ENCODE measurements around the gene IDI2.

IDI2 gene

DNA sequence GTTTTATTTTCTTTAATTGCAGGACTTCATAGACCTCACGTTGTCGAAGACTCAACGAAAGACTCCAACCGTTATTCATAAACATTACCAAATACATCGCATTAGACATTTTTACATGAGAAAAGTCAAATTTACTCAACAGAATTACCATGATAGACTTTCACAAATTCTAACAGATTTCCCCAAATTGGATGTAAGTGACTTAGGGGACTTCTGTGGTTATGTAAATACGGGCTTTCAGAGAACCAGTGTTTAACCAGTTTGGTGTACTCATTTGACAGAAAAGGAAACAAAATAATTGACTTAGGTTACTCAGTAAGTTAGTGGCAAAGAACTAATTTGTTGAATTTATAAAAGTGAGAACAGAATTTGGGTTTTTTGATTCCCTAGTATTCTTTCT is 33.2 kb downstream of the IDI2 start:
- no peak for ATAC-seq (replicated peaks)
- Mint-ChIP-seq H3K27me3 (no peaks in the 10 kb centered on the region), H3K36me3 (ENCODE audit: insufficient read depth) (peaks cover 73% of the 10 kb centered on the region), H3K4me1 (ENCODE audit: low read depth in 2 of 2) (peaks cover 27 to 37% of the 10 kb centered on the region in 2 donors), H3K9me3 (no peaks in the 10 kb centered on the region), H3K4me3 (no peak overlapping the region), H3K27ac (peak overlapping the region in 1 of 2 donors; percentile 86)
- no peak for DNase-seq

DNA sequence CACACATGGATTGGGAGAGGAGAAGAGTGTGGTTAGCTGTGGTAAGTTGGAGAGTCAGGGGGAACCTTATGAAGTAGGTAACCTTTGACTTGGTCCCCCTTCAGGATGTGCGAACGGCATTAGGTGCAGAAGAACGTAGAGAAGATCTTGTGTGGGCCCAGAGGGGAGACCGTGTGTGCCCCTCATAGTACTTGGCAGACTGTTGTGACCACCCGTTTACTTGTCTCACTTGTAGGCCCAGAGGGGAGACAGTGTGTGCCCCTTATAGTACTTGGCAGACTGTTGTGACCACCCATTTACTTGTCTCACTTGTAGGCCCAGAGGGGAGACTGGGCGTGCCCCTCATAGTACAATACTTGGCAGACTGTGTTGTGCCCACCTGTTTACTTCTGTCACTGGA is 34.9 kb downstream of the IDI2 start:
- H3K27me3 Mint-ChIP-seq, result no peaks in the 10 kb centered on the region
- H3K4me1 Mint-ChIP-seq (ENCODE audit: low read depth in 2 of 2), result peaks cover 34 to 43% of the 10 kb centered on the region in 2 donors
- peak overlapping the region; percentile 35 to 99 for H3K27ac Mint-ChIP-seq
- H3K36me3 Mint-ChIP-seq (ENCODE audit: insufficient read depth), result peaks cover 58% of the 10 kb centered on the region
- H3K9me3 Mint-ChIP-seq, result no peaks in the 10 kb centered on the region
- ATAC-seq (replicated peaks) (no peak), DNase-seq (no peak)
- peak overlapping the region in 1 of 2 donors; percentile 4 for H3K4me3 Mint-ChIP-seq

DNA sequence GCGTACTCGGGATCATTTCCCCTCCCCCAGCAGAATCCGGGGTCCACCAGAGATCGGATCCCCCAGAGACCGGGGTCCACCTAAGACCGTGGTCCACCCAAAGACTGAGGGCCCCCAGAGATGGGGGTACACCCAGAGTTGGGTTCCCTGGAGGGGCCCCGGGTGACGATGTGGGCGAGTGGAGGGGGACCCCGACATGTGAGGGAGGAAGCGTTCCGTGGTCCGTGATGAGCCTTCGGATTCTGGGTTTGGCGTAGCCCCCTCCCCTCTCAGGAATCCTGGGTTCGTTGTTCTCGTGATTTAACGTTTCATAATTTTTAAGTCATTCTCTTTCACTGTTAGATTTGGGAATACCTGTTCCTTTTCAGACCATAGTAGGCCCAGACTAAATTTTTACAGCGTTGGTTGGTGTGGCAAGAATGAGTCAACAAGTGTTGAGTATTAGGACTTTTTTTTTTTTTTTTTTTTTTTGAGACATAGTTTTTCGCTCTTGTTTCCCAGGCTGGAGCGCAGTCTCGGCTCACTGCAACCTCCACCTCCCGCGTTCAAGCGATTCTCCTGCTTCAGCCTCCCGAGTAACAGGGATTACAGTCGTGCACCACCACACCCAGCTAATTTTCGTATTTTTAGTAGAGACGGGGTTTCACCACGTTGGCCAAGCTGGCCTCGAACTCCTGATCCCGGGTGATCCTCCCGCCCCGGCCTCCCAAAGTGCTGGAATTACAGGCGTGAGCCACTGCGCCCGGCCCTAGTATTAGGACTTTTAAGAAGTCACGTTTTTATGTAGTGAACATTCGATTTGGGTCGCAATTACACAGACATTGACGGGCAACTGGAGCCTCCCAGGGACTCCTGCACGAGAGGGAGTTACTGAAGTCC is 36.8 kb downstream of the IDI2 start:
- Mint-ChIP-seq H3K27me3 (no peaks in the 10 kb centered on the region), H3K27ac (peak overlapping the region; percentile 98 to 99), H3K36me3 (ENCODE audit: insufficient read depth) (peaks cover 40% of the 10 kb centered on the region), H3K9me3 (no peaks in the 10 kb centered on the region), H3K4me1 (ENCODE audit: low read depth in 2 of 2) (peaks cover 27 to 33% of the 10 kb centered on the region in 2 donors), H3K4me3 (peak overlapping the region; percentile 95 to 98)
- ATAC-seq (replicated peaks) (peak; percentile 2), DNase-seq (peak in 1 of 3 experiments; percentile 5)

DNA sequence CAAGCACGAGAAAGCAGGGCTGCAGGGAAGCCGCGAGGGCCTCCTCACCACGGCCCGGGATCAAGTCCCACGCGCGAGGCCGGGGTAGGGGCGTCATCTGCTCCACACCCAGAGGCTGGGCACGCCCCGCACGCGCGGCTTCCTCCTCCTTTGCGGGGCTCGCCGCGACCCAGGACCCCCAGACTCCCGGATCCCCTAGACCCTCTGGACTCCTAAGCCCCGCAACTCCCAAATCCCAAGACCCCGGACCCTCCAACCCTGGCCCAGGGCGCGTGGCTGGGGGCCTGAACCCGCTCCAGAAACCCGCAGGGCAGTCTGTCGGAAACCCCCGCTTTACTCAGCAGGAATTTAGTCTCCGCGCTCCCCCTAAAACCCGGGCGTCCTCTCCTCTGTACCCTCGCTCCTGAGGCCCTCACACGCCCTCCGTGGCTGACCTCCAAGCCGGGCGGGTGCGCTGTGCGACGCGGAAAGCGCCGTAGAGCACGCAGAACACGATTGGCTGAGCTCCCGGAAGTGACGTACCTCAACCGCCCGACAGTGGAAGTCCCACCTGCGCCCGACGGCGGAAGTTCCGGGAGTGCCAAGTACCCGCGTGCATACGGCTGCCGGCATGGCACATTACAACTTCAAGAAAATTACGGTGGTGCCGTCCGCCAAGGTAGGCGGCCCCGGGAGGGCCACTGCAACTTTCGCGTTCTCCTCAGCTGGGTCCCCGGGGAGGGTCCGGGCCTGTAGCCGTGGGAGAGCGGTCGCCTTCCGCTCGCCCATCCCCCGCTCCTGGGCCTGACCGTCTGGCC is 37.6 kb downstream of the IDI2 start, which contains the start of gene GTPBP4:
Gene GTPBP4 (plus strand): TSS at position 565 of the 797 bp plus-strand sequence. CDS start 46 bp downstream, at position 611.
- no peaks in the 10 kb centered on the region for H3K9me3 Mint-ChIP-seq

DNA sequence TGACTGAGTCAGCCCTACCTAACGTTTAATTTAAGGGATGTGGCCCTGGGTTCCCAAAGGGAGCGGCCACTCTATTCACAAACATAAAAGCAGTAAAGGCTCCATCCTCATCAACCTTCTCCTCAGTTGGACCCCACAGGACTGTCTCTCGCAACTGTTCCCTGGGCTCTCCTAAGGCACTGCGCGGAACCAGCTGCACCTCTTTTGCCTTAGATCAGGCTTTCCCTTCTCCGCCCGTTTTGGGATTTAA is 38.1 kb downstream of the IDI2 start:
- ATAC-seq (replicated peaks), result no peak
- H3K36me3 Mint-ChIP-seq (ENCODE audit: insufficient read depth), result peaks cover 27% of the 10 kb centered on the region

More for the DNA sequence above, 37.6 kb downstream of the IDI2 start, which contains the start of gene GTPBP4:
- ATAC-seq (replicated peaks), result peak; percentile 96
- peaks cover 31% of the 10 kb centered on the region for H3K36me3 Mint-ChIP-seq (ENCODE audit: insufficient read depth)
- no peaks in the 10 kb centered on the region for H3K27me3 Mint-ChIP-seq
- H3K4me1 Mint-ChIP-seq (ENCODE audit: low read depth in 2 of 2), result peaks cover 27 to 33% of the 10 kb centered on the region in 2 donors
- peak within 1 kb of the TSS; percentile 98 to 99 for H3K27ac Mint-ChIP-seq
- peak within 1 kb of the TSS; percentile 95 to 98 for H3K4me3 Mint-ChIP-seq
- peak; percentile 93 to 96 (median 95) for DNase-seq

DNA sequence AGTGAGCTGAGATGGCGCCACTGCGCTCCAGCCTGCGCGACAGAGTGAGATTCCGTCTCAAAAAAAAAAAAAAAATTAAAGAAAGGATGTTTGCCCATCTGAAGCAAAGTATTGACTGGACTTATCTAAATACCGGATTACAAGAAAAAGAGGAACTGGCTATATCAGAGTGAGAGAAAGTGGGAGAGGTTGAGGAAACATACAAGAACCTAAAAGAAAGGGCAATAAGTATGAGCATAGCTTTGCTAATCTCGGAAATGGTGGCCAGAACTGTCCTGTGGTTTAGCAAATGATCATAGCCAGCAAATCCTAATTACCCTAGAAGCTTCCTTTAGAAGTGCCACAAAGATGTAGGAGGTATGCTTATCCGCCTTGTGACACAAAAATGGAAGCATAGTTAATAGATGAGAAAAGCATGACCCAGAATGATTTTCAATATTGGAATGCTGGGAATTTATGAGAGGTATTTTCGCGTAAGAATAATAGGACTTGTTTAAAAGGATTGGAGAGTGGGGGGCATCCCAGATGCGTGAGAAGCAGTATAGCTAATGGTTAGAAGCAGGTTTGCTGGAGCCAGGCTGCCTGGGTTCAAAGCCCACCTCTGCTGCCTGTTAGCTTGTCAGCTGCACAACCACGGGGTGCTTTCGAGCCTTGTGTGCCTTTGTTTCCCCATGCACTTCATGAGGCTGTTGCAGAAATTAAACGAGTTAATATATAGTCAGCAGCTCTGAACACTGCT is 38.6 kb downstream of the IDI2 start:
- Mint-ChIP-seq H3K27ac (peak overlapping the region; percentile 45 to 99), H3K4me3 (peak overlapping the region; percentile 95 to 98), H3K4me1 (ENCODE audit: low read depth in 2 of 2) (peaks cover 27 to 33% of the 10 kb centered on the region in 2 donors), H3K36me3 (ENCODE audit: insufficient read depth) (peaks cover 23% of the 10 kb centered on the region), H3K9me3 (no peaks in the 10 kb centered on the region), H3K27me3 (no peaks in the 10 kb centered on the region)
- DNase-seq (no peak), ATAC-seq (replicated peaks) (no peak)

More for the DNA sequence above, 38.1 kb downstream of the IDI2 start:
- H3K27me3 Mint-ChIP-seq, result no peaks in the 10 kb centered on the region
- peaks cover 27 to 33% of the 10 kb centered on the region in 2 donors for H3K4me1 Mint-ChIP-seq (ENCODE audit: low read depth in 2 of 2)
- peak overlapping the region; percentile 95 to 98 for H3K4me3 Mint-ChIP-seq
- H3K27ac Mint-ChIP-seq, result peak overlapping the region; percentile 98 to 99
- no peaks in the 10 kb centered on the region for H3K9me3 Mint-ChIP-seq
- no peak for DNase-seq

DNA sequence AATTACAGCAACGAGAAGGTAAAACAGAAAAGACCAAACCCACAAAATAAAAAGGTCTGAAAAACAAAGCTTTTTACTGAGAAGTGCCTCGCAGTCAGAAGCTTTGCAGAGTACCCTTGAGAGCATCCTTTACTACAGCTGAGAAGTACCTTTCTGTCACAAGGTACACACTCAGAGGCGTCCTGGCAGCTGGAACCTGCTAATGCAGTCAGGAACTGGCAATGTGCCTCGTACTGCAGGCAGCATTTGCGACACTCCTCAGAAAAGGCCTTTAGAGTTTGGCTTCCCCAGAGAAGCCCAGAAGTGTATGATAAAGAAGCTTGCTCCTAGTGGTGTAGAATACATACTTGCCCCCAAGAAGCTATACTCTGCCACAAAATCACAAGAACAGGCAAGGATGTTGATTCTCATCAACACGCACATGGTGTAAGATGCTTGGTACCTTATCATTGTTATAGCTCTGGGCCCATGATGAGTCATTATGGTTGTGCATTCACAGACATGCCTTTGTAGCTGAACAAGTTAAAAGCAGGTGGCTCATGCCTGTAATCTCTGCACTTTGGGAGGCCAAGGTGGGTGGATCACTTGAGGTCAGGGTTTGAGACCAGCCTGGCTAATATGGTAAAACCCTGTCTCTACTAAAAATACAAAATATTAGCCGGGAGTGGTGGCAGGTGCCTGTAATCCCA is 39.4 kb downstream of the IDI2 start:
- DNase-seq (no peak), ATAC-seq (replicated peaks) (no peak)
- Mint-ChIP-seq H3K27me3 (no peaks in the 10 kb centered on the region), H3K36me3 (ENCODE audit: insufficient read depth) (peaks cover 21% of the 10 kb centered on the region), H3K9me3 (no peaks in the 10 kb centered on the region), H3K27ac (peak overlapping the region in 1 of 2 donors; percentile 99), H3K4me3 (peak overlapping the region; percentile 52 to 95), H3K4me1 (ENCODE audit: low read depth in 2 of 2) (peaks cover 27 to 33% of the 10 kb centered on the region in 2 donors)

DNA sequence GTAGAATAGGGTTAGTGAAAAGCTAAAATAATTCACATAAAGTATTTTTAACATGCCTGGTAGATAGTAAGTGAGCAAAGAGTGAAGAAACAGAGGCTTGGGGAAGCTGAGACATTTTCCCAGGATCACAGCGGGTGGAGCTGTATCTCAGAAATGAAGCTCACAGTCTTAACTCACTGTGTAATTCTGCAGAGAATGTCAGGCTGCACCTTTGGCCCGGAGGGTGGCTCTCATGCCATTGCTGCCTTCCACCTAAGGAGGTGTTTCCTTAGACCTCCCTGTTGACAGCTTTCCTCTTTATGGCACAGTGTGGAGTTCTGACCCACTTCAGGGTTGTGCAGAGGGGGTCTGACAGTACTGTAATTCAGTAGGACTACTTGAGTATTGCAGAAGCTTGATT is 40.3 kb downstream of the IDI2 start:
- no peak for DNase-seq
- no peaks in the 10 kb centered on the region for H3K27me3 Mint-ChIP-seq
- no peak overlapping the region for H3K4me3 Mint-ChIP-seq
- H3K9me3 Mint-ChIP-seq, result peaks cover 0 to 4% of the 10 kb centered on the region in 2 donors
- H3K36me3 Mint-ChIP-seq (ENCODE audit: insufficient read depth), result peaks cover 20% of the 10 kb centered on the region
- H3K27ac Mint-ChIP-seq, result no peak overlapping the region
- H3K4me1 Mint-ChIP-seq (ENCODE audit: low read depth in 2 of 2), result peaks cover 23 to 26% of the 10 kb centered on the region in 2 donors
- no peak for ATAC-seq (replicated peaks)

DNA sequence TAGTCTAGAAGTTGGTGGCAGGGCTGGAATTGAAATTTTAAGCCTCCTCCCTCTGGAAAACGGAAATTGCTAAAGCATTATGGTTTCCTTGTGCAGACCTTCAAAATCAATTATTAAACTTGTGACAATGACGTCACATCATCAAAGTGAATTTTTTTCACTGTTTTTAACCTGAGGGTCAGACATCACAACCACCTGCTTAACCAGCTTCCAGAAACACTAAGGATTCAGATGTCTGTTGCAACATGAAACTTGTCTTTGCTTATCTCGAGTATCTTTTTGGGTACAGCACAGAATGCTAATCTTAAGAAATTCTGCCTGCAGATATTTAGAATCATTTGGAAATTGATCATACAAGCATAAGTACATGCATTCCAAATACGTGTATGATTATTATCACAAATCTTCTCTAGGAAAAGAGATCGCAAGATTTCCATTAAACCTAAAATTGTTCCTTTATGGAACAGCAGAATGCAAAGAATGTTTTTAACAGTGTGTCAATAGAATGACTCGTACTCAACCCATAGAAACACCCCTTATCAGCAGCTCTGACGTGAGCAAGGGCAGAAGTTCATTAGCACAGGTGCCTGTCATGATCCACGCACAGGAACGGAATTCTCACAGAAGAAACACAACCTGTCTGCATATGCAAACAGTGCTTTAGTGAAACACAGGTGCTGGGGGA is 41.5 kb downstream of the IDI2 start:
- peaks cover 13 to 16% of the 10 kb centered on the region in 2 donors for H3K4me1 Mint-ChIP-seq (ENCODE audit: low read depth in 2 of 2)
- no peak for DNase-seq
- no peak for ATAC-seq (replicated peaks)
- peaks cover 14% of the 10 kb centered on the region for H3K36me3 Mint-ChIP-seq (ENCODE audit: insufficient read depth)
- H3K27me3 Mint-ChIP-seq, result no peaks in the 10 kb centered on the region
- H3K9me3 Mint-ChIP-seq, result peaks cover 4 to 5% of the 10 kb centered on the region in 2 donors
- H3K27ac Mint-ChIP-seq, result no peak overlapping the region
- H3K4me3 Mint-ChIP-seq, result no peak overlapping the region

DNA sequence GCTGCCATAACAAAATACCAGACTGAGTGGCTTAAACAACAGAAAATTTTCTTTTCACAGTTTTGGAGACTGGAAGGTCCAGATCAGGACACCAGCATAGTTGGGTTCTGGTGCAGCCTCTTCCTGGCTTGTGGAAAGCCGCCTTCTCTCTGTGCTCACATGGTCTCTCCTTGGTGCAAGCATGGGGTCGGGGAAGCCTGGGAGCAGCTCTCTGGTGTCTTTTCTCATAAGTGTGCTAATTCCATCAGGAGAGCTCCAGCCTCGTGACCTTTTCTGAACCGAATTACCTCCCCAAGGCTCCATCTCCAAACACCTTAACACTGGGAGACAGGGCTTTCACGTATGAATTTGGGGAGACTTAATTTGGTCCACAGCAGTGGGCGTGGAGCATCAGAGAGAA is 42.3 kb downstream of the IDI2 start:
- H3K9me3 Mint-ChIP-seq, result peaks cover 10% of the 10 kb centered on the region in 2 donors
- DNase-seq, result no peak
- no peaks in the 10 kb centered on the region for H3K27me3 Mint-ChIP-seq
- peak overlapping the region in 1 of 2 donors; percentile 10 for H3K27ac Mint-ChIP-seq
- peaks cover 12% of the 10 kb centered on the region in 2 donors for H3K4me1 Mint-ChIP-seq (ENCODE audit: low read depth in 2 of 2)
- no peak overlapping the region for H3K4me3 Mint-ChIP-seq
- peaks cover 7% of the 10 kb centered on the region for H3K36me3 Mint-ChIP-seq (ENCODE audit: insufficient read depth)
- ATAC-seq (replicated peaks), result no peak

DNA sequence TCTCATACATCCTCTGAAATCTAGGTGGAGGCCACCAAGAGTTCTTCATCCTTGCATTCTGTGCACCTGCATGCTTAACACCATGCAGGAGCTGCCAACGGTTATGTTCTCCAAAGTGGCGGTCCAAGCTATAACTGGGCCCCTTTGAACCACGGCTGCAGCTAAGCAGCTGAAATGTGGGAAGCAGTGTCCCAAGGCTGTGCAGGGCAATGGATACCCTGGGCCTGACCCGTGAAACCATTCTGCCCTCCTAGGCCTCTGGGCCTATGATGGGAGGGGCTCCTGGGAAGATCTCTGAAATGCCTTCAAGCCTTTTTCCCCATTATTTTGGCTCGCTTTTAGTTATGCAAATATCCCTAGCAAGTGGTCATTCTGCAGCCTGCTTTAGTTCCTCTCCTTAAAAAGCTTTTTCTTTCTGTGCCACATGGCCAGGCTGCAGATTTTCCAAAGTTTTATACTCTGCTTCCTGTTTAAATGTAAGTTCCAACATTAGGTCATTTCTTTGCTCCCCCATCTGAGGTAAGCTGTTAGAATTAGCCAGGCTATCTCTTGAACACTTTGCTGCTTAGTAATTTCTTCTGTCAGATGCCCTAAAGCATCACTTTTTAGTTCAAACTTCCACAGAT is 45.1 kb downstream of the IDI2 start:
- Mint-ChIP-seq H3K4me3 (no peak overlapping the region), H3K27ac (no peak overlapping the region), H3K9me3 (peaks cover 10% of the 10 kb centered on the region in 2 donors), H3K4me1 (ENCODE audit: low read depth in 2 of 2) (no peaks in the 10 kb centered on the region), H3K36me3 (ENCODE audit: insufficient read depth) (no peaks in the 10 kb centered on the region), H3K27me3 (no peaks in the 10 kb centered on the region)
- ATAC-seq (replicated peaks), result no peak
- no peak for DNase-seq

DNA sequence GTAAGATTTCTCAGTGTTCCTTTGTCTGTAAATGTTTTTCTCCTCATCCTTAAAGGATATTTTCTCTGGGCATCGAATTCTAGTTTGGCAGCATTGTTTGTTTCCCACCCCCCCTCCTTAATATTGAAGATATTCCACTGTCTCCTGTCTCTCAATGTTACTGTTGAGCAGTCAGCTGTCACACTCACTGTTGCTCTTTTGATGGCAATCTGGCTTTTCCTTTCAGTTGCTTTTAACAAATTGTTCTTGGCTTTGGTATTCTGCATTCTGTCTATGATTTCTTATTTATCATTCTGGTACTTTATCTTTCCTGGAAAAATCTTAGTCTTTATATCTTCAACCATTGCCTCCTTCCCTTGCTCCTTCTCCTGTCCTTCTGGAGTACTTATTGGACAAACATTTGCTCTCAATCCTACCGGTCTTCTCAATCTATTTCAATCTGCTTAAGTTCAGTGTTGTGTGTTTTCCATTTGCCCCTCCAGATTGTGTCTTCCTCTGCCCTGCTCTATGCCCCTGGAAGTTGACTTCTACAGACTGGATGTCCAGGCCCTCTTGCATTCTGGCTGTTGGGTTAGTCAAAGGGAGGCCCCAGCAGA is 46.7 kb downstream of the IDI2 start:
- Mint-ChIP-seq H3K9me3 (peaks cover 10% of the 10 kb centered on the region in 2 donors), H3K4me1 (ENCODE audit: low read depth in 2 of 2) (no peaks in the 10 kb centered on the region), H3K27ac (no peak overlapping the region), H3K4me3 (no peak overlapping the region), H3K27me3 (no peaks in the 10 kb centered on the region), H3K36me3 (ENCODE audit: insufficient read depth) (no peaks in the 10 kb centered on the region)
- no peak for ATAC-seq (replicated peaks)
- no peak for DNase-seq
